Gastrocnemius medialis (tissue), 4 donors: ENCODE results near the gene RB1.

Experiments used
- POLR2A ChIP-seq, 2 donors: fragments of 450-650 bp; IDR thresholded peaks; one replicate each; pipeline ENCODE4 v1.6.1; 2017; ENCODE audit warnings: antibody characterized with exemption in 2 of 2, mild to moderate bottlenecking in 2 of 2, moderate library complexity in 2 of 2
- TF ChIP-seq, protein P1 (sequence below), 5 experiments: fragments of 450-650 bp in 3 of 5; fragments of 200-600 bp in 2 of 5; sonication (generic) in 2 of 5; IDR thresholded peaks in 4 of 5; conservative IDR thresholded peaks in 1 of 5; 1 replicate in 4 of 5; 2 replicates in 1 of 5; pipeline ENCODE4 v1.5.1; 2016 to 2019; ENCODE audit warnings: antibody characterized with exemption in 5 of 5, mild to moderate bottlenecking in 3 of 5, moderate library complexity in 3 of 5

DNA sequence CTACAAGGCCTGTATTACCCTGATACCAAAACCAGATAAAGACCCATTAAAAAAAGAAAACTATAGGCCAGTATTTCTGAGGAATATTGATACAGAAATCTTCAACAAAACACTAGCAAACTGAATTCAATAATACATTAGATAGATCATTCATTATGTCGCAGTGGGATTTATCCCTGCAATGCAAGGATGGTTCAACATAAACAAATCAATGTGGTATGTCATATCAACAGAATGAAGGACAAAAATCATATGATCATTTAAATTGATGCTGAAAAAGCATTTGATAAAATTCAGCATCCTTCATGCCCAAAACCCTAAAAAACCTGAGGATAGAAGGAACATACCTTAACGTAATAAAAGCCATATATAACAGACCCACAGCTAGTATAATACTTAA, 50.0 kb downstream of the RB1 start:
- TF ChIP-seq, protein P1, sequence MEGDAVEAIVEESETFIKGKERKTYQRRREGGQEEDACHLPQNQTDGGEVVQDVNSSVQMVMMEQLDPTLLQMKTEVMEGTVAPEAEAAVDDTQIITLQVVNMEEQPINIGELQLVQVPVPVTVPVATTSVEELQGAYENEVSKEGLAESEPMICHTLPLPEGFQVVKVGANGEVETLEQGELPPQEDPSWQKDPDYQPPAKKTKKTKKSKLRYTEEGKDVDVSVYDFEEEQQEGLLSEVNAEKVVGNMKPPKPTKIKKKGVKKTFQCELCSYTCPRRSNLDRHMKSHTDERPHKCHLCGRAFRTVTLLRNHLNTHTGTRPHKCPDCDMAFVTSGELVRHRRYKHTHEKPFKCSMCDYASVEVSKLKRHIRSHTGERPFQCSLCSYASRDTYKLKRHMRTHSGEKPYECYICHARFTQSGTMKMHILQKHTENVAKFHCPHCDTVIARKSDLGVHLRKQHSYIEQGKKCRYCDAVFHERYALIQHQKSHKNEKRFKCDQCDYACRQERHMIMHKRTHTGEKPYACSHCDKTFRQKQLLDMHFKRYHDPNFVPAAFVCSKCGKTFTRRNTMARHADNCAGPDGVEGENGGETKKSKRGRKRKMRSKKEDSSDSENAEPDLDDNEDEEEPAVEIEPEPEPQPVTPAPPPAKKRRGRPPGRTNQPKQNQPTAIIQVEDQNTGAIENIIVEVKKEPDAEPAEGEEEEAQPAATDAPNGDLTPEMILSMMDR (IDR thresholded peaks at IDR 0.05 in 4 of 5, conservative IDR thresholded peaks at IDR 0.05 in 1 of 5): no peak
- TF ChIP-seq POLR2A (IDR thresholded peaks at IDR 0.05): no peak
